Endothelial cell of umbilical vein (primary cell): ENCODE results near the gene CPT2.

Experiments
- CTCF ChIP-seq, 2 donors: IDR thresholded peaks; 1 replicate in 1 of 2; 2 replicates in 1 of 2; pipeline ENCODE4 v1.5.1; 2011; ENCODE audit warnings: low read length in 2 of 2, mild to moderate bottlenecking in 2 of 2, moderate library complexity in 2 of 2, control low read depth in 1 of 2, inconsistent platforms in 1 of 2, low read depth in 1 of 2; ENCODE audit not compliant: insufficient read depth in 1 of 2; ENCODE audit errors: extremely low read depth in 1 of 2
- EZH2 ChIP-seq: IDR thresholded peaks from 2 replicates; pipeline ENCODE4 v1.6.1; 2012; ENCODE audit warnings: borderline replicate concordance, low read depth, mild to moderate bottlenecking, moderate library complexity, low read length, inconsistent platforms; ENCODE audit not compliant: severe bottlenecking
- FOS ChIP-seq: IDR thresholded peaks from 2 replicates; pipeline ENCODE4 v1.6.1; 2011; ENCODE audit warnings: mild to moderate bottlenecking, low read length, moderate library complexity, borderline replicate concordance; ENCODE audit not compliant: insufficient read depth
- JUN ChIP-seq: IDR thresholded peaks from 2 replicates; pipeline ENCODE4 v1.6.1; 2011; ENCODE audit warnings: borderline replicate concordance, low read depth; ENCODE audit not compliant: insufficient read length, insufficient read depth
- MAX ChIP-seq: IDR thresholded peaks from 2 replicates; pipeline ENCODE4 v1.6.1; 2011; ENCODE audit not compliant: insufficient read depth, insufficient read length
- MYC ChIP-seq: IDR thresholded peaks from one replicate; pipeline ENCODE4 v1.6.1; 2011; ENCODE audit warnings: mild to moderate bottlenecking, low read depth, low read length
- POLR2A ChIP-seq: IDR thresholded peaks from 2 replicates; pipeline ENCODE4 v1.6.1; 2012; ENCODE audit warnings: low read depth, mild to moderate bottlenecking, control low read depth, low read length
- POLR2AphosphoS5 ChIP-seq: IDR thresholded peaks from 2 replicates; pipeline ENCODE4 v1.6.1; 2012; ENCODE audit warnings: low read depth, mild to moderate bottlenecking, control low read depth, low read length, moderate library complexity; ENCODE audit not compliant: insufficient read depth

- no peak for TF ChIP-seq EZH2
- no peak for TF ChIP-seq JUN
- TF ChIP-seq POLR2AphosphoS5: peak; percentile 89
- TF ChIP-seq CTCF (IDR thresholded peaks at IDR 0.05; ENCODE audit: extremely low read depth in 1 of 2, insufficient read depth in 1 of 2, low read depth in 1 of 2, low read length in 2 of 2): no peak
- TF ChIP-seq MAX: no peak
- TF ChIP-seq POLR2A: peak; percentile 85
- peak; percentile 6 for TF ChIP-seq MYC
- no peak for TF ChIP-seq FOS
Observed at GRCh38 chr1:53238197-53239155, 41.9 kb downstream of the CPT2 start, which contains the start of gene MAGOH.
